ENCODE results near the gene SLC35C1.

- no peak for TF ChIP-seq CTBP1 (IDR thresholded peaks at IDR 0.05; ENCODE audit: borderline replicate concordance)
- no peak for TF ChIP-seq ARNT (IDR thresholded peaks at IDR 0.05)
- TF ChIP-seq BHLHE40 (IDR thresholded peaks at IDR 0.05; ENCODE audit: borderline replicate concordance): no peak
- TF ChIP-seq SP1 (IDR thresholded peaks at IDR 0.05): no peak
- no peak for TF ChIP-seq NFRKB (IDR thresholded peaks at IDR 0.05)
- no peak for TF ChIP-seq PKNOX1 (IDR thresholded peaks at IDR 0.05)
- TF ChIP-seq FOXA1 (IDR thresholded peaks at IDR 0.05): no peak
- no peak for TF ChIP-seq TARDBP (IDR thresholded peaks at IDR 0.05)
- TF ChIP-seq FOXM1 (IDR thresholded peaks at IDR 0.05; ENCODE audit: borderline replicate concordance): no peak
- no peak for TF ChIP-seq SUZ12 (IDR thresholded peaks at IDR 0.05)
- no peak for TF ChIP-seq ELF4 (IDR thresholded peaks at IDR 0.05)
- no peak for TF ChIP-seq FOXK2 (IDR thresholded peaks at IDR 0.05)
- no peak for TF ChIP-seq ZNF384 (IDR thresholded peaks at IDR 0.05)
Observed at GRCh38 chr11:45756384-45757010, 48.5 kb upstream of the SLC35C1 start.

Measured in HEK293T (cell line).